NB4 (cell line): Measurements from ENCODE around the gene CRTAC1.

Experiments used
- DNase-seq: peaks from one replicate; pipeline ENCODE4 v3.0.0; 2010; ENCODE audit warnings: low read depth
- H3K4me3 ChIP-seq: one replicate; pipeline ENCODE4 v1.5.1; 2011; ENCODE audit warnings: mild to moderate bottlenecking, low read depth, low read length, moderate library complexity
- CTCF ChIP-seq: IDR thresholded peaks from one replicate; pipeline ENCODE4 v1.5.1; 2012; ENCODE audit warnings: low read depth, low read length
- MAX ChIP-seq: IDR thresholded peaks from 2 replicates; pipeline ENCODE4 v1.6.1; 2011; ENCODE audit warnings: low read depth, low read length
- MYC ChIP-seq: IDR thresholded peaks from 2 replicates; pipeline ENCODE4 v1.6.1; 2011; ENCODE audit warnings: low read depth, low read length
- POLR2A ChIP-seq: IDR thresholded peaks from 2 replicates; pipeline ENCODE4 v1.6.1; 2011; ENCODE audit warnings: mild to moderate bottlenecking; ENCODE audit not compliant: insufficient read length; ENCODE audit errors: extremely low read depth

The CRTAC1 gene

DNA sequence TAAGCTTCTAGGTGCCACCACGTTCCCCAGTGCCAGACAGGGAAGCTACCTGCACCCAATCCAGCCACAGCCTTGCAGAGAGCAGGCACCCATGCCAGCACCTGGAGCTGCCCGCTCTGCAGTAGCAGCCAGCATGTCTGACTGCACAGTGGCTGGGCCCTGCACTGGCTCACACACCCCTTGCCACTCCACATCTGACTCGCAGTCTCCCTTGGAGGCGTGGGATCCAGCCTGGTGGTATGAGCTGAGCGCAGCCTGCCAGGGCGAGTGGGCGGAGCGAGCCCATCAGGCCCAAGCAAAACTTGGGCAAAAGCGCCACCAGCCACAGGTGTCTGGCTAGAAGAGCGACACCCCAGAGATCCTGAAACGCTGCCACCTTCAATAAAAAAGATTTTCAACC is 30.1 kb downstream of the CRTAC1 start:
- no peak for DNase-seq
- no peak for TF ChIP-seq POLR2A
- no peak for TF ChIP-seq MYC
- TF ChIP-seq MAX, result no peak
- no peak for TF ChIP-seq CTCF
- no peak overlapping the region for H3K4me3 ChIP-seq

DNA sequence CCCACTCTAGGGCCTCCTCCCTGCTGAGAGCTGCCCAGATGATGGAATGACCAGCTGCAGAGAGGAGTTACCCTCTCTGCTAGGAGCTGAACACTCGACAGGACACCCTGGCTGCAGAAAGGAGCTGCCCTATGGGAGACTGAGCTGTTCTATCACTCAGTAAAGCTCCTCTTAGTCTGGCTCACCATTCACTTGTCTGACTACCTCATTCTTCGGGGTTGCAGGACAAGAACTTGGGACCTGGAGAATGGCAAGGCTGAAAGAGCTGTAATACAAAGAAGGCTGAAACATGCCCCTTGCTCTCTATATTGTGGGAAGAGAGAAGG is 30.5 kb downstream of the CRTAC1 start:
- no peak for DNase-seq
- no peak overlapping the region for H3K4me3 ChIP-seq
- TF ChIP-seq CTCF, result no peak
- no peak for TF ChIP-seq MYC
- TF ChIP-seq POLR2A, result no peak
- TF ChIP-seq MAX, result no peak

DNA sequence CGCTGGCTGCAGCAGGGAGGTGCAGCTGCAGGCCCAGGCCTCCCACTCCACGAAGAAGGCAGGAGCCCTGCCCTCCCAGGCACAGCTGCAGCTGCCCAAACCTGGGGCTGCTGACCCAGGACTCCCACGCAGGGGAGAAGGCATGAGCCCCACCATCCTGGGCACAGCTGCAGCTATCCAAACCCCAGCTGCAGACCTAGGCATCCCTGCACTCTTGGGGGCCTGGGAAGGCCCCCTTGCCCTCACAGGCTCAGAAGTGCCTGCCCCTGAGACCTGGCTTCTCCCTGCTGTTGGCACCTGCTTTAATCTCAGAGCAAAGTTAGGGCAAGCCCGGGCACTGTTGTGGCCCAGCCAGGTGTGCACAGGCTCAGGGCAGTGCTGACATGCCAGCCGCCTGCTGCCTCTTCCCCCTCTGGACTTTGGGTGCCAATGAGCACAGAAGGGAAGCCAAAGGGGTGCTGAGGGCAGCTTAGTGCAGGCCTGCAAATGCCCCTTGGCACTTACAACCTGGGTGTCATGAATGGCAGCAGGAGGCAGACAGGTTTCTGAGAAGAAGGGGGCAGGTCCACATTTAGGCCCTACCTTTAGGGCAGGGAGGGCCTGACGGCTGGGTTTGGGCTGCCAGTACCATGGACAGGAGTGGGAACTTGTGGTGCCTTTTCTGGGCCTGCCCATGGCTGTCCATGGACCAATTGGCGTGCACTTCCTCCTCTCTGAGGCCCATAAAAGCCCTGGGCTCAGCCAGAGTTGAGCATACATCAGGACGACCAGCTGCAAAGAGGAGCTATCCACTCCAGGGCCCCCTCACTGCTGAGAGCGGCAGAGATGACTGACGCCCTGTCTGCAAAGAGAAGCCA is 31.1 kb downstream of the CRTAC1 start:
- TF ChIP-seq MAX (no peak), POLR2A (no peak)
- DNase-seq, result no peak
- no peak overlapping the region for H3K4me3 ChIP-seq

DNA sequence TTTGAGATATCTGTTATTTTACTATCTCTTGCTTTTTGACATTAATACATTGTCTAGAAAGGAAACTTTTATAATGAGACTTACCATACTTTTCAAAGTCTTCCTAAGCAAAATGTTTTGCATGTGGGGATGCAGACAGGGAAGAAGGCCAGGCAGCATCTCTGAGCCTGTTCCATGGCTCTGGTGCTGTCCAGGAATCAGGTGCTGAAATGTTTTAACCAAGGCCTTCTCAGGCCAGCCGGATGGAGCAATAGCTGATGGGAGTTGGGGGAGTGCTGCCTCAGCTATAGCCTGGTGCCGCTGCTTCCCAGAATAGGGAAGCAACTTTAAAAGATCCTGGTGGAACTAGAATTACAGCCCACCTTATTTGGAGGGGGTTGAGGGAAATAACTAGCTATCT is 38.5 kb downstream of the CRTAC1 start:
- peak; percentile 51 for DNase-seq
- no peak overlapping the region for H3K4me3 ChIP-seq
- TF ChIP-seq CTCF, result no peak
- TF ChIP-seq MAX, result no peak
- no peak for TF ChIP-seq POLR2A
- no peak for TF ChIP-seq MYC

GRCh38 chr10:97981816-97982215 is 48.6 kb downstream of the CRTAC1 start:
- DNase-seq, result no peak
- TF ChIP-seq MAX, result no peak
- TF ChIP-seq POLR2A, result no peak
- TF ChIP-seq MYC, result no peak
- TF ChIP-seq CTCF, result no peak
- H3K4me3 ChIP-seq, result no peak overlapping the region

DNA sequence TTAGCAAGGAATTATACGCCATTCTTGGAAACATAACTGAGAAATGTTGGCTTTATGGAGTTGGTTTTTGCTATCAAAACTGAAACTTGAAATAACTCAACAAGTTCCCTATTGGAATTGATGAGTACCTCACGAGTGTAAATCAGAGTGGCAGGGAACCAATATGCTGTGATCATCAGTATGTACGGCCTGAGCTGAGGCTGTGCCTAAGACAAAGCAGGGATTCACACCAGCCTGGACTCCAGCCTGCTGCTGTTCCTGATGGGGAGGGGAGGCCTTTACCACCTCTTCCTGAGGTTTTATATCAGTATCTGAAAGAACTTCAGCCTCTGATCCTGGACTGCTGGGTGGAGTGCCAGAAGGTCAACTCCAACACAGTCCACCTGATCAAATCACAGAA is 52.7 kb downstream of the CRTAC1 start:
- no peak for DNase-seq
- TF ChIP-seq POLR2A (no peak), MYC (no peak), MAX (no peak), CTCF (no peak)
- no peak overlapping the region for H3K4me3 ChIP-seq
